HepG2 (cell line): ENCODE measurements around the gene HOXC5. TPM values are rescaled to one million over a fixed set of nuclear protein-coding genes. Genes with fewer than 3 reads are reported as not detected.

Experiments
- ATAC-seq: fragments of 200-7000 bp; cut with Tn5 transposase; 3 replicates; pipeline ENCODE4 v1.9.1; 2020; ENCODE audit warnings: mild to moderate bottlenecking, moderate library complexity
- BruUV-seq: library from RNA; stranded (reverse); fragments of 400-500 nt; replicated peaks from 2 replicates; lab custom pipeline; 2021; lab: Mats Ljungman, UMichigan
- CTCF ChIA-PET: fragments of 300-600 bp; formaldehyde crosslinking; extraction: SDS; loops from one replicate; lab custom pipeline; 2021; ENCODE audit warnings: low total read pairs, inconsistent platforms, low intra/inter-chr PET ratio; lab: Yijun Ruan, JAX
- POLR2A ChIA-PET: fragments of 350-600 bp; sonication (Branson Sonifier 250); formaldehyde crosslinking; loops from one replicate; lab custom pipeline; 2020; ENCODE audit warnings: antibody characterized with exemption, inconsistent platforms; lab: Yijun Ruan, JAX
- DNase-seq: peaks from one replicate; pipeline ENCODE4 v3.0.0-alpha.2; 2015; ENCODE audit warnings: low spot score
- FAIRE-seq: peaks from 3 replicates; lab custom pipeline; 2011; peaks lifted over from hg19 to GRCh38; lab: Jason Lieb, UNC
- H2AFZ ChIP-seq: one replicate; pipeline ENCODE4 v1.6.1; 2011; ENCODE audit warnings: low read length, inconsistent platforms
- H3K27ac ChIP-seq: fragments of 300-600 bp; 3 replicates; pipeline ENCODE4 v1.8.0; 2011; ENCODE audit warnings: mixed run types, mild to moderate bottlenecking, mixed read lengths, low read length, inconsistent platforms; ENCODE audit not compliant: insufficient read depth; ENCODE audit errors: extremely low read length
- H3K27me3 ChIP-seq, 2 experiments: fragments of 200-600 bp in 1 of 2; 2 replicates in 1 of 2; 3 replicates in 1 of 2; pipeline versions ENCODE4 v1.6.0 to v1.8.0; 2011; ENCODE audit warnings: low read length in 2 of 2, mild to moderate bottlenecking in 2 of 2, moderate library complexity in 2 of 2, inconsistent platforms in 1 of 2; ENCODE audit not compliant: insufficient read depth in 2 of 2, control insufficient read depth in 1 of 2
- H3K36me3 ChIP-seq, 2 experiments: fragments of 200-600 bp in 1 of 2; replicated peaks in 1 of 2; 2 replicates in 1 of 2; 3 replicates in 1 of 2; pipeline versions ENCODE4 v1.5.1 to v1.8.0; 2011; ENCODE audit warnings: low read length in 2 of 2, inconsistent platforms in 1 of 2; ENCODE audit not compliant: insufficient read depth in 2 of 2, control insufficient read depth in 1 of 2
- H3K4me1 ChIP-seq: 2 replicates; pipeline ENCODE4 v1.5.1; 2012; ENCODE audit warnings: low read length, inconsistent platforms; ENCODE audit not compliant: insufficient read depth
- H3K4me2 ChIP-seq: 2 replicates; pipeline ENCODE4 v1.6.0; 2011; ENCODE audit warnings: low read depth, low read length, inconsistent platforms
- H3K4me3 ChIP-seq, 3 experiments: fragments of 200-600 bp in 1 of 3; sonication (generic), shearing (Covaris generic) in 1 of 3; replicated peaks in 1 of 3; 2 replicates each; pipeline ENCODE4 v1.5.1; 2011 to 2016; ENCODE audit warnings: low read length in 3 of 3, inconsistent platforms in 2 of 3, low read depth in 2 of 3, mild to moderate bottlenecking in 2 of 3, control low read depth in 1 of 3, mixed read lengths in 1 of 3; ENCODE audit not compliant: insufficient read depth in 1 of 3
- H3K79me2 ChIP-seq: one replicate; pipeline ENCODE4 v1.6.1; 2011; ENCODE audit warnings: low read length, inconsistent platforms; ENCODE audit not compliant: insufficient read depth
- H3K9ac ChIP-seq: 2 replicates; pipeline ENCODE4 v1.6.0; 2011; ENCODE audit warnings: mild to moderate bottlenecking, low read depth, low read length, inconsistent platforms; ENCODE audit not compliant: insufficient read depth
- H3K9me3 ChIP-seq: 2 replicates; pipeline ENCODE4 v1.5.1; 2012; ENCODE audit warnings: mild to moderate bottlenecking, low read length
- H4K20me1 ChIP-seq: 2 replicates; pipeline ENCODE4 v1.6.0; 2011; ENCODE audit warnings: inconsistent platforms, mild to moderate bottlenecking, low read length, moderate library complexity; ENCODE audit not compliant: insufficient read depth
- CENPX ChIP-seq: sonication (generic); formaldehyde crosslinking; IDR thresholded peaks from 2 replicates; pipeline ENCODE4 v1.9.0; 2021; ENCODE audit warnings: mild to moderate bottlenecking, missing genetic modification reagents, moderate library complexity
- MEIS1 ChIP-seq: sonication (generic); formaldehyde crosslinking; IDR thresholded peaks from 2 replicates; pipeline ENCODE4 v1.9.0; 2021; ENCODE audit warnings: mild to moderate bottlenecking, missing genetic modification reagents, moderate library complexity, borderline replicate concordance
- SAFB2 ChIP-seq: sonication (generic); formaldehyde crosslinking; IDR thresholded peaks from 2 replicates; pipeline ENCODE4 v1.5.1; 2020; ENCODE audit warnings: missing genetic modification reagents, low read depth, mild to moderate bottlenecking, borderline replicate concordance
- ZNF335 ChIP-seq: sonication (generic); formaldehyde crosslinking; IDR thresholded peaks from 2 replicates; pipeline ENCODE4 v1.4.0; 2020; ENCODE audit warnings: missing genetic modification reagents
- ZNF33A ChIP-seq: sonication (generic); formaldehyde crosslinking; IDR thresholded peaks from 2 replicates; pipeline ENCODE4 v1.5.1; 2020; ENCODE audit warnings: missing genetic modification reagents, mild to moderate bottlenecking, moderate library complexity, borderline replicate concordance
- ZNF790 ChIP-seq: sonication (generic); formaldehyde crosslinking; IDR thresholded peaks from 2 replicates; pipeline ENCODE4 v1.8.0; 2022; ENCODE audit warnings: missing genetic modification reagents, mild to moderate bottlenecking, borderline replicate concordance
- WGBS: methylation state at CpG from one replicate; pipeline ENCODE4 v1.1.6; 2017; ENCODE audit warnings: low lambda C conversion rate; 5-methylcytosine and 5-hydroxymethylcytosine counted together
- in situ Hi-C: cut with HindIII; loops from 2 replicates; pipeline ENCODE4 v1.10.0; 2017; ENCODE audit warnings: low pct_unique_long_range_greater_than_20kb; ENCODE audit not compliant: extremely low pct_ligation_motif_present
- intact Hi-C: fragments of 100-400 bp; cut with micrococcal nuclease; formaldehyde crosslinking; loops from one replicate; pipeline ENCODE4 v1.10.0; 2022; ENCODE audit not compliant: unreplicated experiment
- polyA plus RNA-seq, 8 experiments: library from polyadenylated mRNA; depleted of rRNA in 3 of 8; stranded (reverse) in 7 of 8; unstranded in 1 of 8; fragments of >200 nt; fragmentation: Illumina TruSeq in 4 of 8; extraction: Trizol in 4 of 8; gene quantifications; 2 replicates each; pipeline versions ENCODE4 v1.2.1 to v1.2.3, GENCODE V29; 2011 to 2016; ENCODE audit warnings: low read depth in 4 of 8, missing spikeins in 1 of 8, mixed read lengths in 1 of 8; ENCODE audit not compliant: insufficient read depth in 1 of 8
- total RNA-seq, 5 experiments: library from RNA; depleted of rRNA; stranded (reverse); fragments of >200 nt; fragmentation: Illumina TruSeq; extraction: Trizol; gene quantifications; 2 replicates each; pipeline ENCODE4 v1.2.3, GENCODE V29; 2016; ENCODE audit warnings: low read depth in 1 of 5
- TF ChIP-seq, protein P1 (sequence below): sonication (generic); formaldehyde crosslinking; IDR thresholded peaks from 2 replicates; pipeline ENCODE4 v1.4.0; 2020; ENCODE audit warnings: missing genetic modification reagents
- TF ChIP-seq, protein P2 (sequence below): sonication (generic); formaldehyde crosslinking; IDR thresholded peaks from 2 replicates; pipeline ENCODE4 v1.5.0; 2020; ENCODE audit warnings: mild to moderate bottlenecking, missing genetic modification reagents, borderline replicate concordance
- TF ChIP-seq, protein P3 (sequence below), 2 experiments: fragments of 450-650 bp in 1 of 2; sonication (generic) in 1 of 2; formaldehyde crosslinking; IDR thresholded peaks; 2 replicates each; pipeline versions ENCODE4 v1.5.0 to v1.8.0; 2020 to 2022; ENCODE audit warnings: mild to moderate bottlenecking in 1 of 2, missing genetic modification reagents in 1 of 2
- TF ChIP-seq, protein P4 (sequence below): sonication (generic); formaldehyde crosslinking; IDR thresholded peaks from 2 replicates; pipeline ENCODE4 v1.5.0; 2020; ENCODE audit warnings: mild to moderate bottlenecking, missing genetic modification reagents, moderate library complexity

Gene HOXC5
- total and polyA plus RNA-seq, 2 of the 13 experiments (the other 11 are each of a cell fraction or from before 2014, with no cell fraction given), result not detected

DNA sequence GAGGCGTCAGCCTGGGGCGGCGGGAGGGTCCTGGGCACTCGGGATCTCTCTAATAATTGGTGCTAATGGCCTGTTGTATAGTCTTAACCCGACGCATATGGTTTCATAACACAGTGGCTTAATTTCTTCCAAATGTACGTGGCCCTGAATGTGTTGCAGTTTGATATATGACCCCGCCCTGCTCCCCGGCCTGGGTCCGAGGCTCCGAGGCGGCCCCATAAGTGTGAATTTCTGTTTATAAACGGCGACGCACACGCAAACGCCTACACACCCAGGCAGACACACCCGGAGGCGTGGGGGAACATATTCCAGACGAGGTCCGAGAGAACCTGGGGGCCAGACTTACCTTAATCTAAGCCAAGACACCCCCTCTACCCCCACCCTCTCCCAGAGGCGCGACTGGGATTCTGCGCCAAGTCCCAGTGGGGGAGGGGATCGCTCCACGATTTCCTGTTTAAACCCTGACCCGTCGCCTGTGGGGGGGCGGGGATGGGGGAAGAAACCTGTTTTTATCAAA is 14.3 kb upstream of the HOXC5 start:
- no peak overlapping the region for H3K27ac ChIP-seq
- H3K27me3 ChIP-seq, result peaks cover 4 to 58% of the 10 kb centered on the region in 2 experiments
- H3K4me1 ChIP-seq, result peaks cover 5% of the 10 kb centered on the region; the same call in 1 of the 2 replicates
- in situ Hi-C loops, result loop anchor here (10.0 kb wide), 1 partner anchor 346 kb away; the partner anchor contains the start of gene GPR84
- FAIRE-seq (no peak), DNase-seq (no peak), ATAC-seq (no peak)
- H3K79me2 ChIP-seq, result no peaks in the 10 kb centered on the region
- ChIA-PET POLR2A (no interaction called here), CTCF (no interaction called here)
- intact Hi-C loops, result no loop called here
- 88% methylated on average over 22 of the region's 29 CpGs for WGBS
- BruUV-seq, result no TSS peak
- peak overlapping the region in 1 of 3 experiments; percentile 69; a peak in 1 of 6 replicates for H3K4me3 ChIP-seq
- H3K36me3 ChIP-seq, result no peaks in the 10 kb centered on the region
- no peak overlapping the region for H3K9ac ChIP-seq
- H3K9me3 ChIP-seq, result no peaks in the 10 kb centered on the region
- H2AFZ ChIP-seq, result no peak overlapping the region
- H4K20me1 ChIP-seq, result no peaks in the 10 kb centered on the region
- TF ChIP-seq, protein P1, sequence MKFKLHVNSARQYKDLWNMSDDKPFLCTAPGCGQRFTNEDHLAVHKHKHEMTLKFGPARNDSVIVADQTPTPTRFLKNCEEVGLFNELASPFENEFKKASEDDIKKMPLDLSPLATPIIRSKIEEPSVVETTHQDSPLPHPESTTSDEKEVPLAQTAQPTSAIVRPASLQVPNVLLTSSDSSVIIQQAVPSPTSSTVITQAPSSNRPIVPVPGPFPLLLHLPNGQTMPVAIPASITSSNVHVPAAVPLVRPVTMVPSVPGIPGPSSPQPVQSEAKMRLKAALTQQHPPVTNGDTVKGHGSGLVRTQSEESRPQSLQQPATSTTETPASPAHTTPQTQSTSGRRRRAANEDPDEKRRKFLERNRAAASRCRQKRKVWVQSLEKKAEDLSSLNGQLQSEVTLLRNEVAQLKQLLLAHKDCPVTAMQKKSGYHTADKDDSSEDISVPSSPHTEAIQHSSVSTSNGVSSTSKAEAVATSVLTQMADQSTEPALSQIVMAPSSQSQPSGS (CRISPR knock-in tag), result no peak
- TF ChIP-seq ZNF33A (CRISPR knock-in tag) (no peak), ZNF790 (CRISPR knock-in tag) (no peak), SAFB2 (CRISPR knock-in tag) (no peak), CENPX (no peak), ZNF335 (CRISPR knock-in tag) (no peak), MEIS1 (no peak)
- TF ChIP-seq, protein P2, sequence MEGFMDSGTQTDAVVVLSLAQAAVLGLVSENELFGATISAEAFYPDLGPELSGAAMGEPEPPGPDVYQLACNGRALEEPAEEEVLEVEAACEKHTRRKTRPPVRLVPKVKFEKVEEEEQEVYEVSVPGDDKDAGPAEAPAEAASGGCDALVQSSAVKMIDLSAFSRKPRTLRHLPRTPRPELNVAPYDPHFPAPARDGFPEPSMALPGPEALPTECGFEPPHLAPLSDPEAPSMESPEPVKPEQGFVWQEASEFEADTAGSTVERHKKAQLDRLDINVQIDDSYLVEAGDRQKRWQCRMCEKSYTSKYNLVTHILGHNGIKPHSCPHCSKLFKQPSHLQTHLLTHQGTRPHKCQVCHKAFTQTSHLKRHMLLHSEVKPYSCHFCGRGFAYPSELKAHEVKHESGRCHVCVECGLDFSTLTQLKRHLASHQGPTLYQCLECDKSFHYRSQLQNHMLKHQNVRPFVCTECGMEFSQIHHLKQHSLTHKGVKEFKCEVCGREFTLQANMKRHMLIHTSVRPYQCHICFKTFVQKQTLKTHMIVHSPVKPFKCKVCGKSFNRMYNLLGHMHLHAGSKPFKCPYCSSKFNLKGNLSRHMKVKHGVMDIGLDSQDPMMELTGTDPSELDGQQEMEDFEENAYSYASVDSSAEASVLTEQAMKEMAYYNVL (CRISPR knock-in tag), result no peak
- TF ChIP-seq, protein P3, sequence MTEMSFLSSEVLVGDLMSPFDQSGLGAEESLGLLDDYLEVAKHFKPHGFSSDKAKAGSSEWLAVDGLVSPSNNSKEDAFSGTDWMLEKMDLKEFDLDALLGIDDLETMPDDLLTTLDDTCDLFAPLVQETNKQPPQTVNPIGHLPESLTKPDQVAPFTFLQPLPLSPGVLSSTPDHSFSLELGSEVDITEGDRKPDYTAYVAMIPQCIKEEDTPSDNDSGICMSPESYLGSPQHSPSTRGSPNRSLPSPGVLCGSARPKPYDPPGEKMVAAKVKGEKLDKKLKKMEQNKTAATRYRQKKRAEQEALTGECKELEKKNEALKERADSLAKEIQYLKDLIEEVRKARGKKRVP (CRISPR knock-in tag; IDR thresholded peaks at IDR 0.05), result no peak
- TF ChIP-seq, protein P4, sequence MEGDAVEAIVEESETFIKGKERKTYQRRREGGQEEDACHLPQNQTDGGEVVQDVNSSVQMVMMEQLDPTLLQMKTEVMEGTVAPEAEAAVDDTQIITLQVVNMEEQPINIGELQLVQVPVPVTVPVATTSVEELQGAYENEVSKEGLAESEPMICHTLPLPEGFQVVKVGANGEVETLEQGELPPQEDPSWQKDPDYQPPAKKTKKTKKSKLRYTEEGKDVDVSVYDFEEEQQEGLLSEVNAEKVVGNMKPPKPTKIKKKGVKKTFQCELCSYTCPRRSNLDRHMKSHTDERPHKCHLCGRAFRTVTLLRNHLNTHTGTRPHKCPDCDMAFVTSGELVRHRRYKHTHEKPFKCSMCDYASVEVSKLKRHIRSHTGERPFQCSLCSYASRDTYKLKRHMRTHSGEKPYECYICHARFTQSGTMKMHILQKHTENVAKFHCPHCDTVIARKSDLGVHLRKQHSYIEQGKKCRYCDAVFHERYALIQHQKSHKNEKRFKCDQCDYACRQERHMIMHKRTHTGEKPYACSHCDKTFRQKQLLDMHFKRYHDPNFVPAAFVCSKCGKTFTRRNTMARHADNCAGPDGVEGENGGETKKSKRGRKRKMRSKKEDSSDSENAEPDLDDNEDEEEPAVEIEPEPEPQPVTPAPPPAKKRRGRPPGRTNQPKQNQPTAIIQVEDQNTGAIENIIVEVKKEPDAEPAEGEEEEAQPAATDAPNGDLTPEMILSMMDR, result no peak
- TF ChIP-seq, all 625 proteins: peak for 0
- H3K4me2 ChIP-seq, result peak overlapping the region; percentile 81; the same call in 1 of the 2 replicates
